H9 (cell line): ENCODE data around the gene PRPSAP2. TPM values are rescaled to one million over a fixed set of nuclear protein-coding genes. Genes with fewer than 3 reads are reported as not detected.

Experiments used
- DNase-seq: peaks from one replicate; pipeline ENCODE4 v3.0.0-alpha.2; 2017
- H2AFZ ChIP-seq: one replicate; pipeline ENCODE4 v1.6.1; 2013; ENCODE audit warnings: mild to moderate bottlenecking, low read length, control low read depth, moderate library complexity
- H2AK5ac ChIP-seq: 2 replicates; pipeline ENCODE4 v1.6.1; 2013; ENCODE audit warnings: low read length, control low read depth, mixed read lengths; ENCODE audit not compliant: insufficient read length
- H2BK120ac ChIP-seq: one replicate; pipeline ENCODE4 v1.6.1; 2013; ENCODE audit warnings: low read depth, mild to moderate bottlenecking, low read length, control low read depth, inconsistent platforms; ENCODE audit not compliant: poor library complexity, severe bottlenecking
- H2BK12ac ChIP-seq: 2 replicates; pipeline ENCODE4 v1.6.1; 2013; ENCODE audit warnings: low read length, control low read depth, mixed read lengths, low read depth; ENCODE audit not compliant: insufficient read length
- H2BK15ac ChIP-seq: 2 replicates; pipeline ENCODE4 v1.6.1; 2013; ENCODE audit warnings: low read depth, low read length, control low read depth
- H2BK20ac ChIP-seq: one replicate; pipeline ENCODE4 v1.6.1; 2013; ENCODE audit warnings: low read depth, mild to moderate bottlenecking, low read length, control low read depth, inconsistent platforms; ENCODE audit not compliant: poor library complexity, severe bottlenecking
- H2BK5ac ChIP-seq: 2 replicates; pipeline ENCODE4 v1.6.1; 2013; ENCODE audit warnings: low read length, control low read depth, mixed read lengths; ENCODE audit not compliant: insufficient read length
- H3K14ac ChIP-seq: 2 replicates; pipeline ENCODE4 v1.6.1; 2013; ENCODE audit warnings: low read length, control low read depth; ENCODE audit not compliant: insufficient read depth
- H3K18ac ChIP-seq: 2 replicates; pipeline ENCODE4 v1.6.1; 2013; ENCODE audit warnings: low read depth, mild to moderate bottlenecking, mixed read lengths, low read length, control low read depth; ENCODE audit not compliant: insufficient read length
- H3K23ac ChIP-seq: 2 replicates; pipeline ENCODE4 v1.6.1; 2013; ENCODE audit warnings: low read length, control low read depth, mixed read lengths, low read depth; ENCODE audit not compliant: insufficient read length
- H3K23me2 ChIP-seq: 2 replicates; pipeline ENCODE4 v1.6.1; 2013; ENCODE audit warnings: low read depth, mild to moderate bottlenecking, mixed read lengths, low read length, control low read depth; ENCODE audit not compliant: insufficient read length, poor library complexity, severe bottlenecking
- H3K27ac ChIP-seq: 2 replicates; pipeline ENCODE4 v1.5.1; 2013; ENCODE audit warnings: low read length, control low read depth, mixed read lengths, low read depth; ENCODE audit not compliant: insufficient read length
- H3K27me3 ChIP-seq: 2 replicates; pipeline ENCODE4 v1.6.1; 2013; ENCODE audit warnings: low read length, control low read depth, inconsistent platforms; ENCODE audit not compliant: insufficient read depth
- H3K4ac ChIP-seq: 2 replicates; pipeline ENCODE4 v1.6.1; 2013; ENCODE audit warnings: low read depth, mild to moderate bottlenecking, control low read depth, inconsistent platforms, low read length, moderate library complexity
- H3K4me1 ChIP-seq: 2 replicates; pipeline ENCODE4 v1.6.1; 2013; ENCODE audit warnings: low read length, control low read depth, inconsistent platforms; ENCODE audit not compliant: insufficient read depth
- H3K4me2 ChIP-seq: 2 replicates; pipeline ENCODE4 v1.6.1; 2013; ENCODE audit warnings: low read length, control low read depth, mixed read lengths; ENCODE audit not compliant: insufficient read length, insufficient read depth
- H3K56ac ChIP-seq: 2 replicates; pipeline ENCODE4 v1.6.1; 2013; ENCODE audit warnings: low read depth, mild to moderate bottlenecking, mixed read lengths, low read length, control low read depth; ENCODE audit not compliant: insufficient read length
- H3K79me1 ChIP-seq: 2 replicates; pipeline ENCODE4 v1.6.1; 2013; ENCODE audit warnings: low read depth, mild to moderate bottlenecking, moderate library complexity, low read length, control low read depth, inconsistent platforms; ENCODE audit not compliant: insufficient read depth, poor library complexity, severe bottlenecking
- H3K79me2 ChIP-seq: 2 replicates; pipeline ENCODE4 v1.6.1; 2013; ENCODE audit warnings: low read length, control low read depth, inconsistent platforms; ENCODE audit not compliant: insufficient read depth
- H3K9ac ChIP-seq: 2 replicates; pipeline ENCODE4 v1.6.1; 2013; ENCODE audit warnings: low read length, control low read depth, mixed read lengths; ENCODE audit not compliant: insufficient read length; ENCODE audit errors: extremely low read depth
- H3K9me3 ChIP-seq: one replicate; pipeline ENCODE4 v1.6.1; 2013; ENCODE audit warnings: low read depth, low read length, inconsistent platforms; ENCODE audit not compliant: control insufficient read depth
- H3T11ph ChIP-seq: one replicate; pipeline ENCODE4 v1.6.1; 2013; ENCODE audit warnings: mild to moderate bottlenecking, low read length, control low read depth, inconsistent platforms
- H4K20me1 ChIP-seq: one replicate; pipeline ENCODE4 v1.6.1; 2013; ENCODE audit not compliant: control insufficient read depth, insufficient read length, insufficient read depth
- H4K5ac ChIP-seq: 2 replicates; pipeline ENCODE4 v1.6.1; 2013; ENCODE audit warnings: low read depth, mild to moderate bottlenecking, mixed read lengths, low read length, control low read depth; ENCODE audit not compliant: insufficient read length
- H4K8ac ChIP-seq: replicated peaks from 2 replicates; pipeline ENCODE4 v1.6.1; 2013; ENCODE audit warnings: low read length, control low read depth, mixed read lengths, low read depth; ENCODE audit not compliant: insufficient read length
- H4K91ac ChIP-seq: 2 replicates; pipeline ENCODE4 v1.6.1; 2013; ENCODE audit warnings: low read depth, mild to moderate bottlenecking, moderate library complexity, mixed read lengths, low read length, control low read depth; ENCODE audit not compliant: insufficient read length
- H3K27ac Mint-ChIP-seq, 3 experiments: 2 replicates in 2 of 3; 3 replicates in 1 of 3; pipeline ENCODE4 v1.8.0; 2020 to 2021; ENCODE audit warnings: mixed read lengths in 3 of 3, mild to moderate bottlenecking in 1 of 3, moderate library complexity in 1 of 3
- H3K27me3 Mint-ChIP-seq: 2 replicates; pipeline ENCODE4 v1.8.0; 2021; ENCODE audit warnings: low read depth, mild to moderate bottlenecking, moderate library complexity, mixed read lengths
- H3K36me3 Mint-ChIP-seq, 3 experiments: 2 replicates in 2 of 3; 3 replicates in 1 of 3; pipeline ENCODE4 v1.8.0; 2020 to 2021; ENCODE audit warnings: low read depth in 3 of 3, mixed read lengths in 3 of 3; ENCODE audit not compliant: insufficient read depth in 1 of 3
- H3K4me1 Mint-ChIP-seq, 2 experiments: 2 replicates each; pipeline ENCODE4 v1.8.0; 2020; ENCODE audit warnings: mixed read lengths in 2 of 2
- H3K4me3 Mint-ChIP-seq, 2 experiments: 2 replicates in 1 of 2; 3 replicates in 1 of 2; pipeline ENCODE4 v1.8.0; 2020 to 2021; ENCODE audit warnings: mild to moderate bottlenecking in 2 of 2, mixed read lengths in 2 of 2, moderate library complexity in 1 of 2
- H3K9me3 Mint-ChIP-seq, 2 experiments: 2 replicates in 1 of 2; 3 replicates in 1 of 2; pipeline ENCODE4 v1.8.0; 2020; ENCODE audit warnings: mild to moderate bottlenecking in 2 of 2, mixed read lengths in 2 of 2, moderate library complexity in 1 of 2
- CTCF ChIP-seq: fragments of 200-600 bp; sonication (generic); conservative IDR thresholded peaks from 3 replicates; pipeline ENCODE4 v1.8.0; 2021; ENCODE audit warnings: antibody characterized with exemption, mild to moderate bottlenecking
- WGBS: extraction: QIAGEN DNeasy Blood & Tissue Kit; methylation state at CpG from one replicate; pipeline ENCODE4 v1.1.7; 2013; ENCODE audit warnings: missing lambda C conversion rate, low lambda C conversion rate, mixed read lengths; ENCODE audit not compliant: insufficient read length; ENCODE audit errors: extremely low coverage; 5-methylcytosine and 5-hydroxymethylcytosine counted together
- total RNA-seq: library from RNA; stranded (reverse); gene quantifications from 2 replicates; pipeline ENCODE4 v1.2.1, GENCODE V29; 2021

Gene PRPSAP2
- total RNA-seq, 1 experiment from 2014 or later = 58.0 TPM

- H3K9ac ChIP-seq = no peak overlapping the region
- H3K18ac ChIP-seq = no peak overlapping the region
- H3K27ac Mint-ChIP-seq = no peak overlapping the region
- no peak overlapping the region for H2BK15ac ChIP-seq
- no peak overlapping the region for H2BK120ac ChIP-seq
- H4K5ac ChIP-seq = no peak overlapping the region
- H3K27ac ChIP-seq = no peak overlapping the region
- H3K4me3 Mint-ChIP-seq = no peak overlapping the region
- H4K20me1 ChIP-seq = no peaks in the 10 kb centered on the region
- no peak overlapping the region for H2AFZ ChIP-seq
- peaks cover 6% of the 10 kb centered on the region for H3K79me1 ChIP-seq
- no peak overlapping the region for H4K8ac ChIP-seq
- no peak overlapping the region for H2BK20ac ChIP-seq
- no peak for TF ChIP-seq CTCF
- peaks cover 22 to 59% (median 54%) of the 10 kb centered on the region in 3 experiments for H3K36me3 Mint-ChIP-seq
- no peaks in the 10 kb centered on the region for H3K9me3 ChIP-seq
- H3K4me1 ChIP-seq = no peaks in the 10 kb centered on the region
- no peak overlapping the region for H2BK12ac ChIP-seq
- no peak overlapping the region for H3K4ac ChIP-seq
- no peak overlapping the region for H3T11ph ChIP-seq
- no peaks in the 10 kb centered on the region for H3K23me2 ChIP-seq
- WGBS = no CpG with 5 or more reads among the region's 5 CpGs
- no peaks in the 10 kb centered on the region for H3K27me3 Mint-ChIP-seq
- no peaks in the 10 kb centered on the region for H3K79me2 ChIP-seq
- H3K56ac ChIP-seq = no peak overlapping the region
- H2AK5ac ChIP-seq = no peak overlapping the region
- H3K4me1 Mint-ChIP-seq = peaks cover 4% of the 10 kb centered on the region in 2 experiments; a peak in 3 of 4 replicates
- H3K9me3 Mint-ChIP-seq = no peaks in the 10 kb centered on the region
- H2BK5ac ChIP-seq = no peak overlapping the region
- no peak for DNase-seq
- no peak overlapping the region for H3K4me2 ChIP-seq
- H3K27me3 ChIP-seq = no peaks in the 10 kb centered on the region; the same call in 1 of the 2 replicates
- H3K23ac ChIP-seq = no peak overlapping the region
- no peak overlapping the region for H4K91ac ChIP-seq
- no peak overlapping the region for H3K14ac ChIP-seq
Observed at GRCh38 chr17:18905226-18905625, 47.3 kb downstream of the PRPSAP2 start.
